Loucy (cell line): ENCODE measurements around the gene PCDHGB5.
A peak's percentile ranks its signal among the peaks of the same experiment; 100 is the strongest.

ENCODE experiments used
- H2AFZ ChIP-seq: fragments of 200-600 bp; sonication (generic); 2 replicates; pipeline ENCODE4 v1.6.0; 2016; ENCODE audit warnings: antibody characterized with exemption, mild to moderate bottlenecking, low read length, moderate library complexity
- H3F3A ChIP-seq: fragments of 200-600 bp; 2 replicates; pipeline ENCODE4 v1.6.0; 2016; ENCODE audit warnings: antibody characterized with exemption, low read depth, mild to moderate bottlenecking
- H3K27me3 ChIP-seq: fragments of 200-600 bp; sonication (generic); 2 replicates; pipeline ENCODE4 v1.6.1; 2014; ENCODE audit warnings: low read length, mild to moderate bottlenecking; ENCODE audit not compliant: insufficient read depth, poor library complexity, severe bottlenecking
- H3K36me3 ChIP-seq: fragments of 200-600 bp; sonication (generic); 2 replicates; pipeline ENCODE4 v1.6.1; 2016; ENCODE audit warnings: low read length; ENCODE audit not compliant: insufficient read depth
- H3K4me1 ChIP-seq: fragments of 200-600 bp; sonication (generic); 2 replicates; pipeline ENCODE4 v1.5.1; 2014; ENCODE audit warnings: low read length, mild to moderate bottlenecking; ENCODE audit not compliant: insufficient read depth, poor library complexity, severe bottlenecking
- H3K4me2 ChIP-seq: fragments of 200-600 bp; sonication (generic); 2 replicates; pipeline ENCODE4 v1.6.0; 2014; ENCODE audit warnings: antibody characterized with exemption, low read length, low read depth, mild to moderate bottlenecking; ENCODE audit not compliant: poor library complexity, severe bottlenecking
- H3K4me3 ChIP-seq: fragments of 200-600 bp; sonication (generic); 2 replicates; pipeline ENCODE4 v1.5.1; 2014; ENCODE audit warnings: low read length, mild to moderate bottlenecking, mixed read lengths; ENCODE audit not compliant: poor library complexity, severe bottlenecking
- H3K79me2 ChIP-seq: fragments of 200-600 bp; sonication (generic); 2 replicates; pipeline ENCODE4 v1.6.1; 2014; ENCODE audit warnings: low read length; ENCODE audit not compliant: insufficient read depth
- H3K9ac ChIP-seq: fragments of 200-600 bp; sonication (generic); 2 replicates; pipeline ENCODE4 v1.6.0; 2014; ENCODE audit warnings: mild to moderate bottlenecking, low read depth, low read length, moderate library complexity; ENCODE audit not compliant: poor library complexity, severe bottlenecking
- H3K9me2 ChIP-seq: fragments of 200-600 bp; sonication (generic); replicated peaks from 2 replicates; pipeline ENCODE4 v1.6.1; 2016; ENCODE audit warnings: low read depth, low read length, mixed read lengths
- H3K9me3 ChIP-seq: fragments of 200-600 bp; sonication (generic); 2 replicates; pipeline ENCODE4 v1.6.1; 2014; ENCODE audit warnings: mild to moderate bottlenecking, antibody characterized with exemption, low read length, low read depth; ENCODE audit not compliant: insufficient read depth
- H4K20me1 ChIP-seq: fragments of 200-600 bp; sonication (generic); 2 replicates; pipeline ENCODE4 v1.6.0; 2014; ENCODE audit warnings: antibody characterized with exemption, low read length, mild to moderate bottlenecking; ENCODE audit not compliant: insufficient read depth, poor library complexity, severe bottlenecking
- CTCF ChIP-seq: fragments of 200-600 bp; sonication (generic); conservative IDR thresholded peaks from 2 replicates; pipeline ENCODE4 v1.5.1; 2014; ENCODE audit warnings: mild to moderate bottlenecking, antibody characterized with exemption, low read length
- EZH2phosphoT487 ChIP-seq: fragments of 200-600 bp; IDR thresholded peaks from 2 replicates; pipeline ENCODE4 v1.6.1; 2018; ENCODE audit warnings: antibody characterized with exemption, mild to moderate bottlenecking, moderate library complexity, borderline replicate concordance

PCDHGB5 gene

GRCh38 chr5:141388661-141389060 is 9.1 kb upstream of the PCDHGB5 start:
- Histone ChIP-seq H3K4me2 (no peak overlapping the region), H4K20me1 (no peaks in the 10 kb centered on the region)

GRCh38 chr5:141389153-141390042 is 8.3 kb upstream of the PCDHGB5 start:
- Histone ChIP-seq H3K9me2 (no peaks in the 10 kb centered on the region), H3K9ac (no peak overlapping the region), H3F3A (no peaks in the 10 kb centered on the region), H3K4me2 (no peak overlapping the region), H3K27me3 (no peaks in the 10 kb centered on the region), H4K20me1 (no peaks in the 10 kb centered on the region), H3K4me3 (no peak overlapping the region), H3K9me3 (no peaks in the 10 kb centered on the region), H2AFZ (no peak overlapping the region), H3K79me2 (no peaks in the 10 kb centered on the region), H3K4me1 (no peaks in the 10 kb centered on the region), H3K36me3 (no peaks in the 10 kb centered on the region)
- no peak for TF ChIP-seq EZH2phosphoT487
- TF ChIP-seq CTCF: no peak

More at GRCh38 chr5:141388661-141389060, 9.1 kb upstream of the PCDHGB5 start:
- Histone ChIP-seq H3K27me3 (no peaks in the 10 kb centered on the region), H3K79me2 (no peaks in the 10 kb centered on the region), H3K4me3 (no peak overlapping the region), H3K36me3 (no peaks in the 10 kb centered on the region), H3F3A (no peaks in the 10 kb centered on the region), H3K9me3 (no peaks in the 10 kb centered on the region), H3K9me2 (no peaks in the 10 kb centered on the region), H3K9ac (no peak overlapping the region), H2AFZ (no peak overlapping the region), H3K4me1 (no peaks in the 10 kb centered on the region)
- no peak for TF ChIP-seq CTCF
- TF ChIP-seq EZH2phosphoT487: no peak

- TF ChIP-seq CTCF (peak; percentile 56), EZH2phosphoT487 (no peak)
- no peak within 1 kb of the TSS for H3K4me3 ChIP-seq
- H3K9ac ChIP-seq: no peak within 1 kb of the TSS
- H3K79me2 ChIP-seq: no peaks in the 10 kb centered on the region
- H3K4me1 ChIP-seq: no peaks in the 10 kb centered on the region
- H3F3A ChIP-seq: no peaks in the 10 kb centered on the region
- H4K20me1 ChIP-seq: no peaks in the 10 kb centered on the region
- no peak within 1 kb of the TSS for H3K4me2 ChIP-seq
- H3K27me3 ChIP-seq: no peaks in the 10 kb centered on the region
- no peak within 1 kb of the TSS for H2AFZ ChIP-seq
- H3K36me3 ChIP-seq: no peaks in the 10 kb centered on the region
- no peaks in the 10 kb centered on the region for H3K9me3 ChIP-seq
- no peaks in the 10 kb centered on the region for H3K9me2 ChIP-seq
Observed at GRCh38 chr5:141392429-141393198, 5.1 kb upstream of the PCDHGB5 start, which contains the start of gene PCDHGA8. Gene PCDHGA8 (plus strand): TSS chr5:141392633. CDS start chr5:141392814, 181 bp downstream.
